IPS DF 6.9 (cell line): ENCODE data around the gene TCERG1.

Experiments
- DNase-seq: peaks from one replicate; pipeline ENCODE4 v3.0.0-alpha.2; 2013; ENCODE audit warnings: low read depth, low spot score
- H3K27ac ChIP-seq: one replicate; pipeline ENCODE4 v1.5.1; 2013; ENCODE audit warnings: low read length, control low read depth
- H3K27me3 ChIP-seq: 2 replicates; pipeline ENCODE4 v1.6.1; 2013; ENCODE audit warnings: mild to moderate bottlenecking, low read length; ENCODE audit not compliant: control insufficient read depth, insufficient read depth
- H3K36me3 ChIP-seq: 2 replicates; pipeline ENCODE4 v1.6.1; 2013; ENCODE audit warnings: low read length; ENCODE audit not compliant: control insufficient read depth, insufficient read depth
- H3K4me1 ChIP-seq: 2 replicates; pipeline ENCODE4 v1.6.1; 2013; ENCODE audit warnings: low read length; ENCODE audit not compliant: control insufficient read depth, insufficient read depth
- H3K4me3 ChIP-seq: 2 replicates; pipeline ENCODE4 v1.5.1; 2013; ENCODE audit warnings: mild to moderate bottlenecking, low read length
- H3K9me3 ChIP-seq: 2 replicates; pipeline ENCODE4 v1.6.1; 2013; ENCODE audit warnings: low read length, inconsistent platforms; ENCODE audit not compliant: control insufficient read depth, insufficient read depth
- WGBS: extraction: QIAGEN DNeasy Blood & Tissue Kit; methylation state at CpG from one replicate; pipeline ENCODE4 v1.1.7; 2013; ENCODE audit warnings: mixed read lengths, missing lambda C conversion rate; ENCODE audit not compliant: insufficient read length, insufficient coverage; 5-methylcytosine and 5-hydroxymethylcytosine counted together

The TCERG1 gene

GRCh38 chr5:146482775-146483174 is 35.6 kb downstream of the TCERG1 start:
- Histone ChIP-seq H3K9me3 (no peaks in the 10 kb centered on the region), H3K27me3 (no peaks in the 10 kb centered on the region), H3K27ac (no peak overlapping the region), H3K4me3 (no peak overlapping the region), H3K36me3 (peaks cover 3% of the 10 kb centered on the region; the same call in 1 of the 2 replicates), H3K4me1 (no peaks in the 10 kb centered on the region)
- no peak for DNase-seq
- WGBS: no CpG with 5 or more reads among the region's 2 CpGs

- no peaks in the 10 kb centered on the region for H3K4me1 ChIP-seq
- peaks cover 3% of the 10 kb centered on the region; the same call in 1 of the 2 replicates for H3K36me3 ChIP-seq
- DNase-seq: no peak
- no peak overlapping the region for H3K4me3 ChIP-seq
- H3K27me3 ChIP-seq: no peaks in the 10 kb centered on the region
- no peak overlapping the region for H3K27ac ChIP-seq
- no peaks in the 10 kb centered on the region for H3K9me3 ChIP-seq
Observed at GRCh38 chr5:146484714-146485391, 37.7 kb downstream of the TCERG1 start.

- Histone ChIP-seq H3K36me3 (peaks cover 3% of the 10 kb centered on the region; the same call in 1 of the 2 replicates), H3K9me3 (no peaks in the 10 kb centered on the region), H3K27ac (no peak overlapping the region), H3K4me3 (no peak overlapping the region), H3K27me3 (no peaks in the 10 kb centered on the region), H3K4me1 (no peaks in the 10 kb centered on the region)
- DNase-seq: no peak
- WGBS: no CpG with 5 or more reads among the region's 3 CpGs
Observed at GRCh38 chr5:146490089-146490843, 43.1 kb downstream of the TCERG1 start.

- Histone ChIP-seq H3K27me3 (no peaks in the 10 kb centered on the region), H3K27ac (no peak overlapping the region), H3K4me3 (no peak overlapping the region), H3K36me3 (no peaks in the 10 kb centered on the region; the same call in 1 of the 2 replicates), H3K9me3 (no peaks in the 10 kb centered on the region), H3K4me1 (no peaks in the 10 kb centered on the region)
- no peak for DNase-seq
- WGBS: no CpG with 5 or more reads among the region's 2 CpGs
Observed at GRCh38 chr5:146494656-146495055, 47.5 kb downstream of the TCERG1 start.

GRCh38 chr5:146499680-146500079 is 52.5 kb downstream of the TCERG1 start:
- Histone ChIP-seq H3K27me3 (no peaks in the 10 kb centered on the region), H3K27ac (no peak overlapping the region), H3K4me3 (no peak overlapping the region), H3K4me1 (no peaks in the 10 kb centered on the region), H3K9me3 (no peaks in the 10 kb centered on the region), H3K36me3 (peaks cover 2% of the 10 kb centered on the region; the same call in 1 of the 2 replicates)
- WGBS: no CpG with 5 or more reads among the region's 4 CpGs
- no peak for DNase-seq

- Histone ChIP-seq H3K27ac (no peak overlapping the region), H3K36me3 (peaks cover 11% of the 10 kb centered on the region; the same call in 1 of the 2 replicates), H3K4me1 (no peaks in the 10 kb centered on the region), H3K4me3 (no peak overlapping the region), H3K27me3 (no peaks in the 10 kb centered on the region), H3K9me3 (no peaks in the 10 kb centered on the region)
- DNase-seq: no peak
- no CpG with 5 or more reads among the region's 5 CpGs for WGBS
Observed at GRCh38 chr5:146507428-146507827, 60.3 kb downstream of the TCERG1 start.

- no peak overlapping the region for H3K4me3 ChIP-seq
- H3K9me3 ChIP-seq: no peaks in the 10 kb centered on the region
- no peak for DNase-seq
- no peak overlapping the region for H3K27ac ChIP-seq
- no peaks in the 10 kb centered on the region for H3K27me3 ChIP-seq
- H3K4me1 ChIP-seq: no peaks in the 10 kb centered on the region
- peaks cover 8% of the 10 kb centered on the region; the same call in 1 of the 2 replicates for H3K36me3 ChIP-seq
- WGBS: no CpG with 5 or more reads among the region's 9 CpGs
Observed at GRCh38 chr5:146510559-146511125, 63.5 kb downstream of the TCERG1 start.

GRCh38 chr5:146513462-146513861 is 66.3 kb downstream of the TCERG1 start:
- H3K4me3 ChIP-seq: no peak overlapping the region
- WGBS: no CpG with 5 or more reads among the region's 2 CpGs
- no peak overlapping the region for H3K27ac ChIP-seq
- no peaks in the 10 kb centered on the region for H3K4me1 ChIP-seq
- H3K36me3 ChIP-seq: peaks cover 4% of the 10 kb centered on the region; the same call in 1 of the 2 replicates
- no peaks in the 10 kb centered on the region for H3K27me3 ChIP-seq
- no peaks in the 10 kb centered on the region for H3K9me3 ChIP-seq
- no peak for DNase-seq

- no peak overlapping the region for H3K4me3 ChIP-seq
- H3K27ac ChIP-seq: no peak overlapping the region
- WGBS: no CpG with 5 or more reads among the region's 1 CpG
- no peaks in the 10 kb centered on the region for H3K4me1 ChIP-seq
- H3K27me3 ChIP-seq: no peaks in the 10 kb centered on the region
- DNase-seq: no peak
- H3K36me3 ChIP-seq: peaks cover 4% of the 10 kb centered on the region; the same call in 1 of the 2 replicates
- H3K9me3 ChIP-seq: no peaks in the 10 kb centered on the region
Observed at GRCh38 chr5:146514575-146514974, 67.4 kb downstream of the TCERG1 start.

GRCh38 chr5:146515473-146516150 is 68.5 kb downstream of the TCERG1 start:
- no peak overlapping the region for H3K4me3 ChIP-seq
- H3K4me1 ChIP-seq: no peaks in the 10 kb centered on the region
- H3K27me3 ChIP-seq: no peaks in the 10 kb centered on the region
- no peak overlapping the region for H3K27ac ChIP-seq
- WGBS: no CpG with 5 or more reads among the region's 10 CpGs
- H3K36me3 ChIP-seq: peaks cover under 1% of the 10 kb centered on the region; the same call in 1 of the 2 replicates
- H3K9me3 ChIP-seq: no peaks in the 10 kb centered on the region
- no peak for DNase-seq
